Activated naive CD4-positive, alpha-beta T cell (primary cell): ENCODE measurements around the gene STK39.
"Not testable (repeated sequence)": the region's sequence is repeated elsewhere in the genome, so short reads cannot be mapped to it uniquely, and the experiment has no call there.

Experiments
- DNase-seq, 4 experiments: peaks; one replicate each; lab custom pipeline; 2025; lab: John Stamatoyannopoulos, UW

STK39 gene

DNA sequence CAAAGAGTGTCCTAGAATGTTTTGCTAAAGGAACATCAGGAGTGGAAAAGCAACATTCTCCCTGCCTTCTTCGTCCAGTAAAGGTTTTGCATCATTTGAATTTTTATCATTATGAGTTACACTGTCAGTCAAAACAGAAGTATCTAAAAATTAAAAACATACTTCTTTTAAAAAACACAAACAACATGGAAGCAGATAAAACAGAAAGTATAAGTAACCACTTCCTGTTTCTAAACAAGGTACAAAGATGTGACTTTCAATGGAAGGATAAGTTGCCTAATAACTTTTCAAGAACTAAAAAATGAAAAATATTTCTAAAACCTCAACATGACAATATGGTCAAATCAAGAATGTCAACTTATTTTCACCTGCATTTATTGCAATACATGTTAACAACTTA, 158.2 kb downstream of the STK39 start:
- no peak for DNase-seq

DNA sequence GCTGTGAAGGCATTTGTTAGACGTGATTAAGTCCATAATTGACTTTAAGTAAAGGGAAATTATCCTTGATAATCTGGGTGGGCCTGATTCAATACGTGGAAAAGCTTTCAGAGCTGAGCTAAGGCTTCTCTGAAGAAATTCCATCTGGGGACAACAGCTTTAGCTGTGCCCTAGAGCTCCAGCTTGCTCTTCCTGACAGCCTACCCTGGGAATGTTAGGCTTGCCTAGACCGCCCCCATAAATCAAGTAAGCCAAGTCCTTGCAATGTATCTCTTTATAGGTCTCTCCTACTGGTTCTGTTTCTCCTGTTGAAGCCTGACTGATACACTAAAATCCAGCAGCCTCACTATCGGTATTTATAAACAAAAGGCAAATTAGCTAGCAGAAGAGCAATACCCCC, 160.0 kb downstream of the STK39 start:
- DNase-seq: no peak

- DNase-seq: no peak
These were observed 160.5 kb downstream of the STK39 start for GRCh38 chr2:168086851-168087250.

GRCh38 chr2:168085801-168086361, 161.5 kb downstream of the STK39 start:
- no peak for DNase-seq

DNA sequence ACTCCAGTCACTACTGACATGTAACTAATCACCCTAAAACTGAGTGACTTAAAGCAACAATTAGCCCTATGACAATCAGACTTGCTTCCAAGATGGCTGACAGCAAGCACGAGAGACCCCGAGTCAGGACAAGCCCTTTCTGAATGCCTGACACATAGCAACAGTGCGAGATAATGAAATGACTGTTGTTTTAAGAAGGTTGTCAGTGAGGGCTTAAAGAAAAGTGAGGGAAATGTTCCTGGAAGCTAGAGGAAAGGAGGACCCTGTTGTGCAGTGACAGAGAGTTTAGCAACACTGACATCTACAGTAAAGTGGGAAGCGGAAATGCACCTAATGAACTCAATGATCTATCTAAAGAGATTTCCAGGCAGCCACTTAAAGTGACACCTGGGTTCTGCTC, 163.1 kb downstream of the STK39 start:
- no peak for DNase-seq

- DNase-seq: not testable (repeated sequence)
These were observed 165.9 kb downstream of the STK39 start for GRCh38 chr2:168081452-168081851.

DNA sequence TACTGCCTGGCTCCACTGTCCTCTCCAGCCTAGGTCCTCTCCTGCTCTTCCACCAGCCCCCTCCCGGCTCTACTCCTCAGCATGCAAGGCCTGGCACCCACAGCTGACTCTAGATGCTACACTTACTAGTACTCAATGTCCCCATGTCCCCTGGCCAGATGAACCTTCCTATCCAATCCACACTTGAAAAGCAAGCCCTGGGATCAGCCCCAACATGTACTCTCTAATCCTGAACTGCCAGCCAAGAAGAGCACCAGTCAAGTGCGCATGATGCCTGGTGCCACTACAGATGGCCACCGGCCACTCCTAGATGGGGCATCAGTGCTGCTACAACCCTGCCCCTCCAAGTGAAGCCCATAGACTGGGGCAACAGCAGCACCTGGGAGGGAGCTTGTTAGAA, 168.2 kb downstream of the STK39 start:
- DNase-seq: no peak

- DNase-seq: no peak
These were observed 170.7 kb downstream of the STK39 start for GRCh38 chr2:168076731-168077130.

- DNase-seq: no peak
These were observed 171.9 kb downstream of the STK39 start for GRCh38 chr2:168075446-168075845.

GRCh38 chr2:168072626-168073303, 174.6 kb downstream of the STK39 start:
- no peak for DNase-seq

- DNase-seq: no peak
These were observed 183.1 kb downstream of the STK39 start for GRCh38 chr2:168064011-168064998.

GRCh38 chr2:168062936-168063335, 184.5 kb downstream of the STK39 start:
- DNase-seq: no peak

GRCh38 chr2:168062054-168062453, 185.3 kb downstream of the STK39 start:
- no peak for DNase-seq

GRCh38 chr2:168060986-168061750, 186.2 kb downstream of the STK39 start:
- DNase-seq: no peak

DNA sequence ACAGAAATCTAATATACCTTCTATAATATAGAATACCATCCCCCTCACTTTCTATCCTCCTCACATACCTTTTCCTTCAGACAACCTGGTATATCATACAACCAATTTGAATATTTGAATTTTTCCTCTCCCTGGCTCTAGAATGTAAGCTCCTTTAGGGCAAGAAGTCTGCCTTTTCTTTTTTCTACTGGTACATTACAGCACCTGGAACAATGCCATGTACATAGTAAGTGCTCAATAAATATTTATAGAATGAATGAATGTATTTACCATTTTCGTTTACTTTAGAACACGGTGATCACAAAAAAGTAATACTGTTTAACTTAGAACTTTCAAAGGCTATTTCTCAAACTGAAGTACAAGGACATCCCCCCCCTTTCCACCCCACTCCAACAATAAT, 187.6 kb downstream of the STK39 start:
- DNase-seq: no peak

DNA sequence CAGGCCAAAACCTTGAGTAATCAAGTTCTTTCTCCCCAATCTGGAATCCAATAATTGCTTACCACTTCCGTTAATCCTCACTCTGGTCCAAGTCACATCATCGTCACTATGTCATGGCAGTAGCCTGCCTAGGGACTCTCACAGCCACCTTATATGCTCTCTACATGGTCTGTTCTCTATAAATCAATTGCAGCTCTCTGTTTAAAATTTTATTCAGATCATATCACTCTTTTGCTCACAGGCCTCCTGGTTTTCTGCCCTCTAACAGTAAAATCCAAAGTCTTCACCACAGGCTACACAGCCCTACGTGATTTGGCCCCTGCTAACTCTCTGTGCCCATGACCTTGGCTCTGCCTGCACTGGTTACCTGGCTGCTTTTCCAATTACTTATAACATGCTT, 188.7 kb downstream of the STK39 start:
- DNase-seq: no peak

DNA sequence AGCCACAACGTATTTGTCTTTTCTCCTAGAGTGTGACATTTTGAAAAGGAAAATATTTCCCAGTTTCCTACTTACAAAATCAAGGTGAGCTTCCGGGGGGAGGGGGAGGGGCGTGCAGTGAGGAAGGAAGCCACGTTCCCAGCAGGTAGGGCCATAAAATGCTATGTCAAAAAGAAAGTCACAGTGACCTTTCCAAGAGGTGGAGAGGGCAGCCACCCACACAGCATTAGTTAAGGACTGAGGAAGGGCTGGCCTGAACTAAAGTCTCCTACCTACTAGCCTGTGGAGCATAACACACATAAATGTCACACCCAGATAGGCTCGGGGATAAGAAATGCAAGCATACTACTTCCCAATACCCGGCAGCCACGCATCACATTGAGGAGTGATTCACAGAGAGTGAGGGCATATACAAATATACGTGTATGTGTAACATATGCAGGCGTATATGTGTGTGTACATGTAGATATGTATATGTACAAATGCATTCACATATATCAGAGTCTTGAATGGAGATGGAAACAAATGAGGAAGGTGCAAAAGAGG, 191.1 kb downstream of the STK39 start:
- no peak for DNase-seq

GRCh38 chr2:168054657-168055056, 192.7 kb downstream of the STK39 start:
- DNase-seq: no peak

DNA sequence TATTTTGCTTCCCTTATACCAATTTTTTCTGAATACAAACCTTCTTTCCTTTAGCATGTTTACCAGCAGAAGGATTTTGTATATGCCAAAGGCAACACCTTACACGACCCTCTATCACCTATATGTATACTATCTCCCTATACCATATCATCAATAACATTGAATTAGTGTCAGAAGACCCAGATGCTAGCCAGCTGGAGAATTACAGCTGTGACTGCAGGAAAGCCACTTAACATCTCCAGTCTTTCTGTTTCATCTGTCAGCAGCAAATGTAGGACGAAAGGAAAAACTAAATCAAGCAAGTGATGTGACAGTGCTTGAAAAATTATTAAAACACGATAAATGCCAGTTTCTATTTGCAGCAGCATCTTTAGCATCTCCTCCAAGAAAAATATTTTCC, 193.7 kb downstream of the STK39 start:
- no peak for DNase-seq

DNA sequence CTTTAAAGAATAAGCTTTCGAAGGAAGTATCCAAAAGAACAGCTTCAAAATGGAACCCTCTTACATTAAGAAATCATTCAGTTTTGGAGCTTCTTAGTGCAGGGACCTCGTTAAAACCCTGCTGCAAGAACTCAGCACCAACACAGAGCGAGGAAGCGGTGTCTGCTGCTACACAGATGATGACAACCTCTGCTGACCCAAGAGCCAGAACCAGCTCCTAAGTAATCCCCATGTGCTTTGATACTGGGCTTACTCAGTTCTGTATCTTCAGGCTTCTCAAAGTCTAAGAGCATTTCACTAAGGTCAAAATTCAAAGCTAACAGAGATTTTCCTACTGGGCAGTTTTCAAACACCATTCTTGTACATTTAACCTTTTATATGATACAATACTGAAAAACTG, 194.6 kb downstream of the STK39 start:
- no peak for DNase-seq

- DNase-seq: no peak
These were observed 197.0 kb downstream of the STK39 start for GRCh38 chr2:168050377-168050776.

- DNase-seq: no peak
These were observed 197.8 kb downstream of the STK39 start for GRCh38 chr2:168049609-168050008.
